GM12892 (cell line): Measurements from ENCODE around the gene BPIFB3.

Source experiments
- POLR2A ChIP-seq: IDR thresholded peaks from 2 replicates; pipeline ENCODE4 v1.6.1; 2011; ENCODE audit warnings: low read depth, low read length, control low read depth
- POLR2AphosphoS5 ChIP-seq: IDR thresholded peaks from 2 replicates; pipeline ENCODE4 v1.6.1; 2011; ENCODE audit warnings: low read depth, low read length, control low read depth
- TAF1 ChIP-seq: IDR thresholded peaks from 2 replicates; pipeline ENCODE4 v1.6.1; 2011; ENCODE audit warnings: low read depth, mild to moderate bottlenecking, control low read depth, low read length, borderline replicate concordance

DNA sequence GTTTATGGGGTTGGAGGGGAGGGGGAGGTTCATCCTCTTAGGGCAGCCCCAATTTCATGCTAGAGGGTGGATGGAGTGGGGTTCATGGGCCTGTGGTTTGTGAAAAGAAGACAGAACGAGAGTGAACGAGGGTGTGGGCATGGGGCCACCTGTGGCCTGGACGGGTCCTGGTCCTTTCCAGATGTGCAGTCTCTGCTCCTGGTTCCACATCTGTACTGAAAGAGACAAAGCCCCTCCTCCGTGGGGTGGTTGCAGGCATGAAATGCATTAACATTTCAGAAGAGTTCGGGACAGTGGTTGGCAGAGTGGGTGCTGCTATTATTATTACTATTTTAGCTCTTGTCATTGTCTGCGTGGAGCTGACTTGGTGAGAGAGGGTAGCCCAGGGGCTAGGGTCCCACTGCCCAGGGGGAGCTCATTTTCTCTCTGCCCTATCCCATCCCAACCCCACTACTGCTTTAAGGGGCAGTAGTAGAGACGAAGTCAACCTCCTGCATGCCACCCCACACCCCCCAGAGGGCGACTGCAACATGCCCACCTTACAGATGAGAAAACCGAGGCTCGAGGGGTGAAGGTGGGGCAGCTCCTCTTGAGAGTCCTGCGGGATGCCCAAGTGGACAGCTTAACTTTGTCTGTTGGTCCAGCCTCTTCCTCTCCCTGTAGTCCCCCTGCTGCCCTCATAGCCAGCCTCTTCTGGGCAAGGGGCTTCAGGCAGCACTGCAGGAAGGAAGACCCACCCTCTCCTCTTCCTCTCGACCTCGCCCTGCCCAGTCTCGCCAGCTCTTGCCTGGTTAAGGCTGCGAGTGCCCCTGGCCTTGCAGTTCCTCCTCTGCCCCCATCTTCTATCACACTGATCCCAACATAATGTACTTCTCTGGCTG is 37.8 kb upstream of the BPIFB3 start:
- no peak for TF ChIP-seq POLR2A
- no peak for TF ChIP-seq POLR2AphosphoS5
- no peak for TF ChIP-seq TAF1
